ENCODE data around the gene TRABD2B.

TRABD2B gene

GRCh38 chr1:47911424-47911823 is 85.8 kb downstream of the TRABD2B start:
- no peak for DNase-seq (ENCODE audit: extremely low read depth, insufficient read length)
- H3K27me3 ChIP-seq (replicated peaks; ENCODE audit: control insufficient read depth, insufficient read depth, low read length), result no peaks in the 10 kb centered on the region; the same call in 1 of the 2 replicates
- TF ChIP-seq, protein P1, sequence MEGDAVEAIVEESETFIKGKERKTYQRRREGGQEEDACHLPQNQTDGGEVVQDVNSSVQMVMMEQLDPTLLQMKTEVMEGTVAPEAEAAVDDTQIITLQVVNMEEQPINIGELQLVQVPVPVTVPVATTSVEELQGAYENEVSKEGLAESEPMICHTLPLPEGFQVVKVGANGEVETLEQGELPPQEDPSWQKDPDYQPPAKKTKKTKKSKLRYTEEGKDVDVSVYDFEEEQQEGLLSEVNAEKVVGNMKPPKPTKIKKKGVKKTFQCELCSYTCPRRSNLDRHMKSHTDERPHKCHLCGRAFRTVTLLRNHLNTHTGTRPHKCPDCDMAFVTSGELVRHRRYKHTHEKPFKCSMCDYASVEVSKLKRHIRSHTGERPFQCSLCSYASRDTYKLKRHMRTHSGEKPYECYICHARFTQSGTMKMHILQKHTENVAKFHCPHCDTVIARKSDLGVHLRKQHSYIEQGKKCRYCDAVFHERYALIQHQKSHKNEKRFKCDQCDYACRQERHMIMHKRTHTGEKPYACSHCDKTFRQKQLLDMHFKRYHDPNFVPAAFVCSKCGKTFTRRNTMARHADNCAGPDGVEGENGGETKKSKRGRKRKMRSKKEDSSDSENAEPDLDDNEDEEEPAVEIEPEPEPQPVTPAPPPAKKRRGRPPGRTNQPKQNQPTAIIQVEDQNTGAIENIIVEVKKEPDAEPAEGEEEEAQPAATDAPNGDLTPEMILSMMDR (IDR thresholded peaks at IDR 0.05; ENCODE audit: insufficient read depth, low read length, poor library complexity, severe bottlenecking), result no peak
- no peak overlapping the region for H3K4me3 ChIP-seq (replicated peaks; ENCODE audit: low read depth, low read length)
- H3K36me3 ChIP-seq (ENCODE audit: control insufficient read depth, insufficient read depth, low read length), result no peaks in the 10 kb centered on the region

- DNase-seq (ENCODE audit: extremely low read depth, insufficient read length), result no peak
- Histone ChIP-seq H3K27me3 (replicated peaks; ENCODE audit: control insufficient read depth, insufficient read depth, low read length) (no peaks in the 10 kb centered on the region; the same call in 1 of the 2 replicates), H3K36me3 (ENCODE audit: control insufficient read depth, insufficient read depth, low read length) (no peaks in the 10 kb centered on the region), H3K4me3 (replicated peaks; ENCODE audit: low read depth, low read length) (no peak overlapping the region)
- TF ChIP-seq, protein P1 (IDR thresholded peaks at IDR 0.05; ENCODE audit: insufficient read depth, low read length, poor library complexity, severe bottlenecking), result no peak
Observed at GRCh38 chr1:47908258-47908657, 88.9 kb downstream of the TRABD2B start.

- TF ChIP-seq, protein P1 (IDR thresholded peaks at IDR 0.05; ENCODE audit: insufficient read depth, low read length, poor library complexity, severe bottlenecking), result no peak
- no peak for DNase-seq (ENCODE audit: extremely low read depth, insufficient read length)
- no peak overlapping the region for H3K4me3 ChIP-seq (replicated peaks; ENCODE audit: low read depth, low read length)
Observed at GRCh38 chr1:47907177-47907528, 90.0 kb downstream of the TRABD2B start.

GRCh38 chr1:47906527-47907176 is 90.5 kb downstream of the TRABD2B start:
- H3K36me3 ChIP-seq (ENCODE audit: control insufficient read depth, insufficient read depth, low read length), result no peaks in the 10 kb centered on the region
- TF ChIP-seq, protein P1 (IDR thresholded peaks at IDR 0.05; ENCODE audit: insufficient read depth, low read length, poor library complexity, severe bottlenecking), result no peak
- no peak for DNase-seq (ENCODE audit: extremely low read depth, insufficient read length)
- peaks cover 3% of the 10 kb centered on the region for H3K27me3 ChIP-seq (replicated peaks; ENCODE audit: control insufficient read depth, insufficient read depth, low read length)
- H3K4me3 ChIP-seq (replicated peaks; ENCODE audit: low read depth, low read length), result no peak overlapping the region

More at GRCh38 chr1:47907177-47907528, 90.0 kb downstream of the TRABD2B start:
- Histone ChIP-seq H3K36me3 (ENCODE audit: control insufficient read depth, insufficient read depth, low read length) (no peaks in the 10 kb centered on the region), H3K27me3 (replicated peaks; ENCODE audit: control insufficient read depth, insufficient read depth, low read length) (no peaks in the 10 kb centered on the region; the same call in 1 of the 2 replicates)

DNA sequence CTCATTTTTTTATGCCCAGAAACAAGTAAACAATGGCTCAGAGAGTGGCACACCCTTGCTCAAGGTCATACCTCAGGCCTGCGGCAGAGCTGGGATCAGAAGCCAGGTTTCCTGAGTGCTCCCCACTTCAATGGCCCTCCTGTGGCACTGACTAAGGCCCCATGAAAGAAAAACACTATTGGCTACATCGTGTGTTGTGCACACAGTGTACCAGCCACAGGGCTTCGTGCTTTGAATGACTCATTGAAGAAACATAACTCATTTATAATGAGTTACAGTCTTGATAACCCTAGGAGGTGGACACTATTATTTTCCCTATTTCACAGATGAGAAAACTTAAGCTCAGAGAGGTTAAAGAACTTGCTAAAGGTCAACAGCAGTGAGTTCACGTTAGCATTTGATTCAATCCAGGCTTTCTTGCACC is 91.2 kb downstream of the TRABD2B start:
- TF ChIP-seq, protein P1 (IDR thresholded peaks at IDR 0.05; ENCODE audit: insufficient read depth, low read length, poor library complexity, severe bottlenecking), result no peak
- Histone ChIP-seq H3K4me3 (replicated peaks; ENCODE audit: low read depth, low read length) (no peak overlapping the region), H3K36me3 (ENCODE audit: control insufficient read depth, insufficient read depth, low read length) (no peaks in the 10 kb centered on the region), H3K27me3 (replicated peaks; ENCODE audit: control insufficient read depth, insufficient read depth, low read length) (peaks cover 3% of the 10 kb centered on the region)
- DNase-seq (ENCODE audit: extremely low read depth, insufficient read length), result no peak
